CD4-positive, alpha-beta T cell (primary cell): ENCODE results near the gene CYP26A1. TPM values are rescaled to one million over a fixed set of nuclear protein-coding genes. Genes with fewer than 3 reads are reported as not detected.

Experiments
- ATAC-seq: fragments of 200-7000 bp; cut with Tn5 transposase; one replicate; pipeline ENCODE4 v1.10.0; 2022; ENCODE audit warnings: mild to moderate bottlenecking; ENCODE audit not compliant: poor library complexity
- CTCF ChIA-PET: fragments of 350-600 bp; sonication (Branson Sonifier 250); formaldehyde crosslinking; loops from one replicate; lab custom pipeline; 2021; ENCODE audit warnings: antibody characterized with exemption, inconsistent platforms; lab: Charles Lee
- POLR2A ChIA-PET: fragments of 350-600 bp; sonication (Branson Sonifier 250); formaldehyde crosslinking; loops from one replicate; lab custom pipeline; 2021; ENCODE audit warnings: antibody characterized with exemption, inconsistent platforms; lab: Charles Lee
- DNase-seq, 14 experiments: peaks; one replicate each; pipeline ENCODE4 v3.0.0-alpha.2; 2013 to 2020; ENCODE audit warnings: mixed read lengths in 2 of 14
- H3K27ac ChIP-seq, 2 donors: one replicate each; pipeline versions ENCODE4 v1.5.1 to v1.7.0; 2013; ENCODE audit warnings: low read length in 2 of 2, low read depth in 1 of 2, mild to moderate bottlenecking in 1 of 2
- H3K27me3 ChIP-seq, 2 experiments: 1 replicate in 1 of 2; 2 replicates in 1 of 2; pipeline versions ENCODE4 v1.6.1 to v1.7.0; 2013; ENCODE audit warnings: low read length in 2 of 2, control low read depth in 1 of 2, mild to moderate bottlenecking in 1 of 2, moderate library complexity in 1 of 2; ENCODE audit not compliant: insufficient read depth in 2 of 2, control insufficient read depth in 1 of 2
- H3K36me3 ChIP-seq: one replicate; pipeline ENCODE4 v1.6.1; 2013; ENCODE audit warnings: low read length, control low read depth; ENCODE audit not compliant: insufficient read depth
- H3K4me1 ChIP-seq: one replicate; pipeline ENCODE4 v1.6.1; 2013; ENCODE audit warnings: low read length, control low read depth; ENCODE audit not compliant: insufficient read depth
- H3K4me3 ChIP-seq: one replicate; pipeline ENCODE4 v1.5.1; 2013; ENCODE audit warnings: mild to moderate bottlenecking, low read length, moderate library complexity
- H3K9me3 ChIP-seq, 2 experiments: 1 replicate in 1 of 2; 2 replicates in 1 of 2; pipeline versions ENCODE4 v1.6.1 to v1.7.0; 2013; ENCODE audit warnings: low read length in 2 of 2, mild to moderate bottlenecking in 2 of 2, control low read depth in 1 of 2, moderate library complexity in 1 of 2; ENCODE audit not compliant: control insufficient read depth in 1 of 2, insufficient read depth in 1 of 2
- H3K27ac Mint-ChIP-seq: one replicate; pipeline ENCODE4 v1.8.0; 2020; ENCODE audit warnings: mixed read lengths
- H3K27me3 Mint-ChIP-seq: one replicate; pipeline ENCODE4 v1.8.0; 2021; ENCODE audit warnings: mixed read lengths
- H3K36me3 Mint-ChIP-seq: one replicate; pipeline ENCODE4 v1.8.0; 2021; ENCODE audit warnings: low read depth, mixed read lengths
- H3K4me1 Mint-ChIP-seq: one replicate; pipeline ENCODE4 v1.8.0; 2021; ENCODE audit warnings: low read depth, mixed read lengths
- H3K4me3 Mint-ChIP-seq: one replicate; pipeline ENCODE4 v1.8.0; 2020; ENCODE audit warnings: mild to moderate bottlenecking, mixed read lengths
- H3K9me3 Mint-ChIP-seq: one replicate; pipeline ENCODE4 v1.8.0; 2020; ENCODE audit warnings: mixed read lengths
- intact Hi-C, 2 experiments: fragments of 100-400 bp; cut with DNase I in 1 of 2; cut with micrococcal nuclease in 1 of 2; formaldehyde crosslinking; loops; one replicate each; pipeline versions ENCODE4 v1.15.1 to v1.9.0; 2023 to 2025; cut with DNase I, micrococcal nuclease
- total RNA-seq, 174 experiments: library from RNA in 2 of 174; stranded (reverse) in 2 of 174; gene quantifications; one replicate each; pipeline ENCODE4 v1.2.3 and lab custom pipeline; 2021 to 2026
- TF ChIP-seq, protein P1 (sequence below): fragments of 200-600 bp; IDR thresholded peaks from one replicate; pipeline ENCODE4 v1.8.0; 2022; ENCODE audit warnings: antibody characterized with exemption, mild to moderate bottlenecking

Gene CYP26A1
- total RNA-seq, 2 experiments from 2014 or later, result not detected

DNA sequence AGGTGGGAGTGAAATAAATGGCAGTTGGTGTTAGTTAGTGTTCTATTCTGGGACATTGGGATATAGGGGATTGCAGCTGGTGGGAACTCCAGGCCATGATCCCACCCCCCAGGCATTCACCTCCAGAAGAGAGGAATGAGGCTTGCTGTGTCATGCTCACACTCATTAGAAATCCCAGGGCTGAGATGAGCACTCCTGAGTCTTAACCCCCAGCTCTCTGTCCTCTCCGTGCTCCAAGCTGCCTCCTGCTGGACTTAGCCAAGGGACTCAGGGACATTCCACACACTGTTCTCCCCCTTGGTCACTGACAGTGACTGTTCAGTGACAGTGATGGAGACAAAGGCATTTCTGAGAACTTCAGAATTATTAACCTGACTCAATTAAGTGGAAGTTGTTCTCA, 21.5 kb downstream of the CYP26A1 start:
- no peaks in the 10 kb centered on the region for H3K27me3 ChIP-seq
- no peaks in the 10 kb centered on the region for H3K4me1 Mint-ChIP-seq
- H3K4me3 Mint-ChIP-seq, result no peak overlapping the region
- H3K27me3 Mint-ChIP-seq, result peaks cover 6% of the 10 kb centered on the region
- ChIA-PET POLR2A (no interaction called here), CTCF (no interaction called here)
- DNase-seq, result no peak
- no peaks in the 10 kb centered on the region for H3K9me3 ChIP-seq
- H3K27ac ChIP-seq, result no peak overlapping the region
- H3K27ac Mint-ChIP-seq, result no peak overlapping the region
- no peaks in the 10 kb centered on the region for H3K4me1 ChIP-seq
- no peaks in the 10 kb centered on the region for H3K9me3 Mint-ChIP-seq
- H3K36me3 ChIP-seq, result no peaks in the 10 kb centered on the region
- no peak for ATAC-seq
- TF ChIP-seq, protein P1, sequence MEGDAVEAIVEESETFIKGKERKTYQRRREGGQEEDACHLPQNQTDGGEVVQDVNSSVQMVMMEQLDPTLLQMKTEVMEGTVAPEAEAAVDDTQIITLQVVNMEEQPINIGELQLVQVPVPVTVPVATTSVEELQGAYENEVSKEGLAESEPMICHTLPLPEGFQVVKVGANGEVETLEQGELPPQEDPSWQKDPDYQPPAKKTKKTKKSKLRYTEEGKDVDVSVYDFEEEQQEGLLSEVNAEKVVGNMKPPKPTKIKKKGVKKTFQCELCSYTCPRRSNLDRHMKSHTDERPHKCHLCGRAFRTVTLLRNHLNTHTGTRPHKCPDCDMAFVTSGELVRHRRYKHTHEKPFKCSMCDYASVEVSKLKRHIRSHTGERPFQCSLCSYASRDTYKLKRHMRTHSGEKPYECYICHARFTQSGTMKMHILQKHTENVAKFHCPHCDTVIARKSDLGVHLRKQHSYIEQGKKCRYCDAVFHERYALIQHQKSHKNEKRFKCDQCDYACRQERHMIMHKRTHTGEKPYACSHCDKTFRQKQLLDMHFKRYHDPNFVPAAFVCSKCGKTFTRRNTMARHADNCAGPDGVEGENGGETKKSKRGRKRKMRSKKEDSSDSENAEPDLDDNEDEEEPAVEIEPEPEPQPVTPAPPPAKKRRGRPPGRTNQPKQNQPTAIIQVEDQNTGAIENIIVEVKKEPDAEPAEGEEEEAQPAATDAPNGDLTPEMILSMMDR, result no peak
- intact Hi-C loops, result no loop called here
- H3K4me3 ChIP-seq, result no peak overlapping the region
- no peaks in the 10 kb centered on the region for H3K36me3 Mint-ChIP-seq

DNA sequence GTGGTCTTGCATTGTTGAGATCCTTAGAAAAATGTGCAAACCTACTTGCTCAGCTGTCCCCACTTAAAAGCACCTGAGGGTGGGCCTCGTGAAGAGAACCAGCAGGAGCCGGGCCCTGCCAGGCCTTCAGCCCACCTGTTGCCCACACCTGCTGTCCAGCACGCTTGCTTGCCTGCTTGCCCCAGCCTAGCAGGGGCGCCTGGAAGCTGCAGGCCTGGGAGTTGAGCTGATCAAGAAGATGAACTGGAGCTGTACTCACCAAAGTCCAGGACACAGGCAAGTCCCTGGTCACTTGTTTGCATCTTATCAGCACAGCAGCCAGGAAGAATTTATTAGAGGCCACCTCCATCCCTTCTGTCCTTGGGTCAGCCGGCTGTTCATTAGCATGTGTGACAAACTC, 23.2 kb downstream of the CYP26A1 start:
- CTCF ChIA-PET, result no interaction called here
- Mint-ChIP-seq H3K36me3 (no peaks in the 10 kb centered on the region), H3K4me3 (no peak overlapping the region), H3K27me3 (no peaks in the 10 kb centered on the region), H3K9me3 (no peaks in the 10 kb centered on the region), H3K27ac (no peak overlapping the region), H3K4me1 (no peaks in the 10 kb centered on the region)
- no peak for ATAC-seq
- no peaks in the 10 kb centered on the region for H3K9me3 ChIP-seq
- TF ChIP-seq, protein P1, result no peak
- DNase-seq, result no peak
- H3K27ac ChIP-seq, result no peak overlapping the region
- POLR2A ChIA-PET, result no interaction called here
- H3K36me3 ChIP-seq, result no peaks in the 10 kb centered on the region
- intact Hi-C loops, result no loop called here
- no peaks in the 10 kb centered on the region for H3K27me3 ChIP-seq
- no peaks in the 10 kb centered on the region for H3K4me1 ChIP-seq
- H3K4me3 ChIP-seq, result no peak overlapping the region

DNA sequence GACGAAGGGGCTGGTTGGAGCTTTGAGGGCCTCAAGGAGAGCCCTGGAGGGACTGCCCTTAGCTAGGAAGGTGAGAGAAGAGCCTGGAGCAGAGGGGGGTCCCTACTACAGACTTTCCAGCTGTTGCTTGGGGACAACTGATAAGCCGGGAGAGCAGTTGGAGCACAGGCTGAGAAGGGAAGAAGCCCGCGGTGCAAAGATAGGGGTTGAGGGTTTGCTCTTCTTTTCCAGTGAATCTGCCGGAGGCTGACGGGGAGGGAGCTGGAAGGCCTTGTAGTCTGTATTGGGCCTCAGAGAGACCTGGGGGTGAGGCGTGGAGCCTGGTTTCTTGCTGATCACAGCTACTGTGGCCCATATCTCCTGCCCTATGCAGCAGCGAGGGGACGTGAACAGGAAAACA, 23.7 kb downstream of the CYP26A1 start:
- DNase-seq (no peak), ATAC-seq (no peak)
- Mint-ChIP-seq H3K4me3 (no peak overlapping the region), H3K27me3 (no peaks in the 10 kb centered on the region), H3K9me3 (no peaks in the 10 kb centered on the region), H3K4me1 (no peaks in the 10 kb centered on the region), H3K36me3 (no peaks in the 10 kb centered on the region), H3K27ac (no peak overlapping the region)
- POLR2A ChIA-PET, result no interaction called here
- no peak overlapping the region for H3K27ac ChIP-seq
- H3K4me1 ChIP-seq, result no peaks in the 10 kb centered on the region
- CTCF ChIA-PET, result no interaction called here
- TF ChIP-seq, protein P1, result no peak
- H3K4me3 ChIP-seq, result no peak overlapping the region
- intact Hi-C loops, result no loop called here
- no peaks in the 10 kb centered on the region for H3K27me3 ChIP-seq
- no peaks in the 10 kb centered on the region for H3K36me3 ChIP-seq
- no peaks in the 10 kb centered on the region for H3K9me3 ChIP-seq
